CD14-positive monocyte (primary cell): ENCODE results near the gene MEG3. TPM values are rescaled to one million over a fixed set of nuclear protein-coding genes. Genes with fewer than 3 reads are reported as not detected.

Experiments
- DNase-seq, 3 donors: peaks; one replicate each; pipeline ENCODE4 v3.0.0-alpha.2; 2011 to 2022
- H2AFZ ChIP-seq: 2 replicates; pipeline ENCODE4 v1.6.0; 2012; ENCODE audit warnings: mild to moderate bottlenecking, low read depth, low read length, inconsistent platforms; ENCODE audit not compliant: insufficient read depth, poor library complexity, severe bottlenecking
- H3K27ac ChIP-seq, 2 donors: 1 replicate in 1 of 2; 2 replicates in 1 of 2; pipeline ENCODE4 v1.5.1; 2012 to 2013; ENCODE audit warnings: low read length in 2 of 2, control low read depth in 1 of 2, inconsistent platforms in 1 of 2, low read depth in 1 of 2, mild to moderate bottlenecking in 1 of 2
- H3K27me3 ChIP-seq, 2 donors: one replicate each; pipeline versions ENCODE4 v1.6.0 to v1.6.1; 2011 to 2013; ENCODE audit warnings: low read length in 2 of 2; ENCODE audit not compliant: control insufficient read depth in 2 of 2, insufficient read depth in 2 of 2
- H3K36me3 ChIP-seq, 2 donors: replicated peaks in 1 of 2; 1 replicate in 1 of 2; 2 replicates in 1 of 2; pipeline versions ENCODE4 v1.5.1 to v1.6.1; 2012 to 2013; ENCODE audit warnings: low read length in 2 of 2, control low read depth in 1 of 2, inconsistent platforms in 1 of 2, mild to moderate bottlenecking in 1 of 2; ENCODE audit not compliant: insufficient read depth in 2 of 2, control insufficient read depth in 1 of 2
- H3K4me1 ChIP-seq, 2 donors: 1 replicate in 1 of 2; 2 replicates in 1 of 2; pipeline versions ENCODE4 v1.5.1 to v1.6.1; 2012 to 2013; ENCODE audit warnings: low read length in 2 of 2, control low read depth in 1 of 2, inconsistent platforms in 1 of 2, mild to moderate bottlenecking in 1 of 2, moderate library complexity in 1 of 2; ENCODE audit not compliant: insufficient read depth in 2 of 2, control insufficient read depth in 1 of 2
- H3K4me2 ChIP-seq: replicated peaks from 2 replicates; pipeline ENCODE3; 2012; ENCODE audit warnings: low read length, moderate library complexity, mild to moderate bottlenecking; ENCODE audit not compliant: poor library complexity, severe bottlenecking; ENCODE audit errors: extremely low read depth
- H3K4me3 ChIP-seq, 3 experiments: fragments of 200-600 bp in 1 of 3; sonication (generic) in 1 of 3; replicated peaks in 1 of 3; 1 replicate in 2 of 3; 2 replicates in 1 of 3; pipeline ENCODE4 v1.5.1; 2011 to 2013; ENCODE audit warnings: low read length in 3 of 3, mild to moderate bottlenecking in 3 of 3, control low read depth in 2 of 3, low read depth in 2 of 3, inconsistent platforms in 1 of 3, moderate library complexity in 1 of 3
- H3K79me2 ChIP-seq: 2 replicates; pipeline ENCODE4 v1.6.0; 2012; ENCODE audit warnings: mild to moderate bottlenecking, control low read depth, inconsistent platforms, low read length, moderate library complexity; ENCODE audit not compliant: insufficient read depth
- H3K9ac ChIP-seq: 2 replicates; pipeline ENCODE4 v1.6.0; 2017; ENCODE audit warnings: low read length, mild to moderate bottlenecking; ENCODE audit not compliant: insufficient read depth, poor library complexity, severe bottlenecking
- H3K9me3 ChIP-seq, 2 donors: replicated peaks in 1 of 2; 1 replicate in 1 of 2; 2 replicates in 1 of 2; pipeline versions ENCODE4 v1.5.1 to v1.6.1; 2012 to 2013; ENCODE audit warnings: low read length in 2 of 2, control low read depth in 1 of 2; ENCODE audit not compliant: control insufficient read depth in 1 of 2, insufficient read depth in 1 of 2
- H4K20me1 ChIP-seq: 2 replicates; pipeline ENCODE4 v1.6.0; 2012; ENCODE audit warnings: mild to moderate bottlenecking, low read length, control low read depth, moderate library complexity; ENCODE audit not compliant: insufficient read depth
- H3K27ac Mint-ChIP-seq, 7 donors: one replicate each; pipeline ENCODE4 v1.8.0; 2020; ENCODE audit warnings: mild to moderate bottlenecking in 7 of 7, mixed read lengths in 7 of 7, moderate library complexity in 6 of 7, inconsistent platforms in 2 of 7
- H3K27me3 Mint-ChIP-seq, 3 donors: one replicate each; pipeline ENCODE4 v1.8.0; 2021 to 2022; ENCODE audit warnings: low read depth in 3 of 3, mild to moderate bottlenecking in 3 of 3, mixed read lengths in 3 of 3, moderate library complexity in 3 of 3, inconsistent platforms in 1 of 3
- H3K36me3 Mint-ChIP-seq, 2 donors: one replicate each; pipeline ENCODE4 v1.8.0; 2020; ENCODE audit warnings: mixed read lengths in 2 of 2, inconsistent platforms in 1 of 2, mild to moderate bottlenecking in 1 of 2
- H3K4me1 Mint-ChIP-seq: one replicate; pipeline ENCODE4 v1.8.0; 2020; ENCODE audit warnings: mild to moderate bottlenecking, mixed read lengths
- H3K4me3 Mint-ChIP-seq, 2 donors: one replicate each; pipeline ENCODE4 v1.8.0; 2020; ENCODE audit warnings: mild to moderate bottlenecking in 2 of 2, mixed read lengths in 2 of 2, moderate library complexity in 1 of 2
- H3K9me3 Mint-ChIP-seq, 7 donors: one replicate each; pipeline ENCODE4 v1.8.0; 2020 to 2022; ENCODE audit warnings: mixed read lengths in 7 of 7, mild to moderate bottlenecking in 6 of 7, moderate library complexity in 6 of 7, inconsistent platforms in 2 of 7
- CTCF ChIP-seq: fragments of 200-600 bp; IDR thresholded peaks from one replicate; pipeline ENCODE4 v1.8.0; 2022; ENCODE audit warnings: antibody characterized with exemption, mild to moderate bottlenecking
- WGBS: methylation state at CpG from one replicate; pipeline ENCODE4 v1.1.5; 2013; ENCODE audit warnings: missing lambda C conversion rate; ENCODE audit not compliant: insufficient coverage; 5-methylcytosine and 5-hydroxymethylcytosine counted together
- intact Hi-C, 2 donors: fragments of 100-400 bp; cut with micrococcal nuclease; formaldehyde crosslinking; loops; one replicate each; pipeline versions ENCODE4 v1.15.0 to v1.15.1; 2023
- polyA plus RNA-seq, 3 donors: library from polyadenylated mRNA; depleted of rRNA in 1 of 3; unstranded in 2 of 3; stranded (reverse) in 1 of 3; fragments of 300-500 nt in 2 of 3; fragments of >200 nt in 1 of 3; fragmentation: Illumina TruSeq in 2 of 3; gene quantifications; 1 replicate in 2 of 3; 2 replicates in 1 of 3; pipeline ENCODE4 v1.2.3, GENCODE V29; 2012 to 2021

The MEG3 gene
- polyA plus RNA-seq, 3 donors, result 1.7 TPM; not detected in 2

GRCh38 chr14:100888789-100889315 is 62.9 kb downstream of the MEG3 start:
- no peak overlapping the region for H3K27ac Mint-ChIP-seq
- no peak overlapping the region for H3K4me3 Mint-ChIP-seq
- intact Hi-C loops, result no loop called here
- WGBS, result 90% methylated on average over 4 of the region's 5 CpGs
- no peaks in the 10 kb centered on the region for H3K4me1 Mint-ChIP-seq
- no peaks in the 10 kb centered on the region for H3K4me1 ChIP-seq
- no peaks in the 10 kb centered on the region for H4K20me1 ChIP-seq
- H3K9me3 ChIP-seq, result peaks cover 0 to 5% of the 10 kb centered on the region in 2 donors
- H3K4me2 ChIP-seq, result no peak overlapping the region
- DNase-seq, result no peak
- H3K79me2 ChIP-seq, result no peaks in the 10 kb centered on the region
- TF ChIP-seq CTCF, result no peak
- no peak overlapping the region for H2AFZ ChIP-seq
- H3K27ac ChIP-seq, result no peak overlapping the region
- H3K36me3 ChIP-seq, result no peaks in the 10 kb centered on the region
- no peaks in the 10 kb centered on the region for H3K27me3 ChIP-seq
- H3K4me3 ChIP-seq, result no peak overlapping the region
- no peak overlapping the region for H3K9ac ChIP-seq
- H3K36me3 Mint-ChIP-seq, result no peaks in the 10 kb centered on the region
- peaks cover 0 to 5% (median 4%) of the 10 kb centered on the region in 3 donors for H3K27me3 Mint-ChIP-seq
- peaks cover 0 to 8% (median 0%) of the 10 kb centered on the region in 7 donors for H3K9me3 Mint-ChIP-seq

- H3K27ac ChIP-seq, result no peak overlapping the region
These were observed 63.7 kb downstream of the MEG3 start for GRCh38 chr14:100889641-100890040.

More at GRCh38 chr14:100889641-100890040, 63.7 kb downstream of the MEG3 start:
- H3K4me2 ChIP-seq, result no peak overlapping the region
- no peaks in the 10 kb centered on the region for H3K4me1 ChIP-seq
- no peak for DNase-seq
- no peak overlapping the region for H3K4me3 ChIP-seq
- H3K27me3 Mint-ChIP-seq, result peaks cover 0 to 5% (median 4%) of the 10 kb centered on the region in 3 donors
- H3K9me3 Mint-ChIP-seq, result peaks cover 0 to 2% (median 0%) of the 10 kb centered on the region in 7 donors
- no peaks in the 10 kb centered on the region for H3K27me3 ChIP-seq
- no peak overlapping the region for H2AFZ ChIP-seq
- H3K36me3 Mint-ChIP-seq, result no peaks in the 10 kb centered on the region
- H4K20me1 ChIP-seq, result no peaks in the 10 kb centered on the region
- no peaks in the 10 kb centered on the region for H3K4me1 Mint-ChIP-seq
- H3K4me3 Mint-ChIP-seq, result no peak overlapping the region
- no peaks in the 10 kb centered on the region for H3K36me3 ChIP-seq
- no peaks in the 10 kb centered on the region for H3K9me3 ChIP-seq
- H3K9ac ChIP-seq, result no peak overlapping the region
- WGBS, result 89% methylated on average over 2 of the region's 6 CpGs
- TF ChIP-seq CTCF, result no peak
- H3K27ac Mint-ChIP-seq, result no peak overlapping the region
- no peaks in the 10 kb centered on the region for H3K79me2 ChIP-seq
- intact Hi-C loops, result no loop called here
